Measurements from ENCODE around the gene HCAR2. TPM values are rescaled to one million over a fixed set of nuclear protein-coding genes. Genes with fewer than 3 reads are reported as not detected.

HCAR2 gene
- total RNA-seq, 1 experiment from 2014 or later, result not detected

- Histone ChIP-seq H2AK5ac (ENCODE audit: insufficient read length, low read length) (no peak overlapping the region), H3K27ac (ENCODE audit: insufficient read length, low read depth, low read length) (no peak overlapping the region), H2BK5ac (ENCODE audit: insufficient read length, low read length) (no peak overlapping the region), H3K18ac (ENCODE audit: insufficient read length, low read depth, low read length) (no peak overlapping the region), H2BK15ac (ENCODE audit: low read depth, low read length) (no peak overlapping the region), H3K27me3 (ENCODE audit: insufficient read depth, low read length) (no peaks in the 10 kb centered on the region), H3K56ac (ENCODE audit: insufficient read length, low read depth, low read length) (no peak overlapping the region), H3K23me2 (ENCODE audit: insufficient read length, low read depth, low read length, poor library complexity, severe bottlenecking) (no peaks in the 10 kb centered on the region), H2AFZ (ENCODE audit: low read length) (no peak overlapping the region), H3K23ac (ENCODE audit: insufficient read length, low read depth, low read length) (no peak overlapping the region), H2BK20ac (ENCODE audit: low read depth, low read length, poor library complexity, severe bottlenecking) (no peak overlapping the region), H3K14ac (ENCODE audit: insufficient read depth, low read length) (no peak overlapping the region), H3K79me2 (ENCODE audit: insufficient read depth, low read length) (no peaks in the 10 kb centered on the region), H3K4me2 (ENCODE audit: insufficient read depth, insufficient read length, low read length) (no peak overlapping the region), H2BK12ac (ENCODE audit: insufficient read length, low read depth, low read length) (no peak overlapping the region), H3K9ac (ENCODE audit: extremely low read depth, insufficient read length, low read length) (no peak overlapping the region), H2BK120ac (ENCODE audit: low read depth, low read length, poor library complexity, severe bottlenecking) (no peak overlapping the region), H4K20me1 (ENCODE audit: control insufficient read depth, insufficient read depth, insufficient read length) (no peaks in the 10 kb centered on the region), H4K8ac (replicated peaks; ENCODE audit: insufficient read length, low read depth, low read length) (no peak overlapping the region), H3K79me1 (ENCODE audit: insufficient read depth, low read depth, low read length, poor library complexity, severe bottlenecking) (no peaks in the 10 kb centered on the region), H4K5ac (ENCODE audit: insufficient read length, low read depth, low read length) (no peak overlapping the region), H3K9me3 (ENCODE audit: control insufficient read depth, low read depth, low read length) (no peaks in the 10 kb centered on the region), H3K4me1 (ENCODE audit: insufficient read depth, low read length) (no peaks in the 10 kb centered on the region; the same call in 1 of the 2 replicates), H3K4ac (ENCODE audit: low read depth, low read length) (no peak overlapping the region), H3T11ph (ENCODE audit: low read length) (no peak overlapping the region), H4K91ac (ENCODE audit: insufficient read length, low read depth, low read length) (no peak overlapping the region)
- Mint-ChIP-seq H3K27ac (no peak overlapping the region), H3K4me3 (no peak overlapping the region), H3K4me1 (peaks cover 3 to 22% of the 10 kb centered on the region in 2 experiments), H3K36me3 (ENCODE audit: insufficient read depth in 1 of 3, low read depth in 3 of 3) (no peaks in the 10 kb centered on the region), H3K9me3 (no peaks in the 10 kb centered on the region), H3K27me3 (ENCODE audit: low read depth) (peaks cover under 1% of the 10 kb centered on the region)
- no peak for DNase-seq
- no CpG with 5 or more reads among the region's 3 CpGs for WGBS (ENCODE audit: extremely low coverage, insufficient read length, low lambda C conversion rate)
- no peak for TF ChIP-seq CTCF (conservative IDR thresholded peaks at IDR 0.05)
Measured at GRCh38 chr12:122688291-122688690, 14.9 kb downstream of the HCAR2 start.
